Choroid plexus epithelial cell (primary cell): ENCODE measurements around the gene NEURL2.
"Not testable (repeated sequence)": the region's sequence is repeated elsewhere in the genome, so short reads cannot be mapped to it uniquely, and the experiment has no call there.

Experiments used
- DNase-seq: peaks from one replicate; pipeline ENCODE4 v3.0.0-alpha.2; 2010; ENCODE audit warnings: low read depth
- H3K4me3 ChIP-seq: 2 replicates; pipeline ENCODE4 v1.5.1; 2011; ENCODE audit warnings: low read depth, mild to moderate bottlenecking, control low read depth, low read length, moderate library complexity
- TF ChIP-seq, protein P1 (sequence below): conservative IDR thresholded peaks from 2 replicates; pipeline ENCODE4 v1.5.1; 2011; ENCODE audit warnings: low read depth, mild to moderate bottlenecking, control low read depth, inconsistent platforms, low read length, moderate library complexity

Gene NEURL2

DNA sequence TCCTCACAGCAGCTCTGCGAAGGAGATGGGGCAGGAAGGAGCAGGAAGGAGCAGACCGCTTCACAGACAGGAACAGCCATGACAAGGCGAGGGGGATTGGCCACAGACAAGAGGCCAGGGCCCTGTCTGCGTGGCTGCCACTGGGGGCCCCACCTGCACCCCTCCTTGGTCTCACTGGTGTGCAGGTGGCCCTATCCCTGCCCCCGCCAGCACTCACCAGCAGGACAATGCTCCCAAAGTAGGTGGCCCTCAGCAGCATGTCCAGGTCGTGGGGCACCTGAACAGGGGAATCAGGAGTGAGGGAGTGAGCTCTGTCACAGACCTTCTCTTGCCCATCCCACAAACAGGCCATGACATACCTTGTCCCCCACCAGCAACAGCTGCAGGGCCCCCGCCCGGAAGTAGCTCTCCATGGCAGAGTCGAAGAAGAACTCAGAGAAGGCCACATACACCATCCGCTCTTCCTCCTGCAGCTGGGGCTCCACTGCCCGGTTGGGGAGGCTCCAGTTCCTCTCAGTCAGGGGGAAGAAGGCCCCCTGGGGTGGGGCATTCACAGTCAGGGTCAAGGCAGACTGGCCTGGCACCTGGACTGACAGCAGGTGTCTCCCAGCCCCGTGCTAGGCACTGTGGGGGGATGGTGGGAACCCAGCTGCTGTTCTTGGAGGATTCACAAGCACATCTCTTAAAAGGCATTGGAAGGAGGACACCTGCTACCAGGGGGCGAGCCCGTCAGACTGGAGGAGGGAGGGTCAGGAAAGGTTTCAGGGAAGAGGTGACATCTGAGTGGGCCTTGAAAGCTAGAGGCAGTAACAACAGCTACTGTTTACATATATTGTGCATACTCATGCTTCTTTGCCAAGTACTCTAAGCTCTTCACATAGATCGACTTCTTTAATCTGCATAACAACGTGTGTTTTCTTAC lies 13.8 kb upstream of the NEURL2 start:
- TF ChIP-seq, protein P1, sequence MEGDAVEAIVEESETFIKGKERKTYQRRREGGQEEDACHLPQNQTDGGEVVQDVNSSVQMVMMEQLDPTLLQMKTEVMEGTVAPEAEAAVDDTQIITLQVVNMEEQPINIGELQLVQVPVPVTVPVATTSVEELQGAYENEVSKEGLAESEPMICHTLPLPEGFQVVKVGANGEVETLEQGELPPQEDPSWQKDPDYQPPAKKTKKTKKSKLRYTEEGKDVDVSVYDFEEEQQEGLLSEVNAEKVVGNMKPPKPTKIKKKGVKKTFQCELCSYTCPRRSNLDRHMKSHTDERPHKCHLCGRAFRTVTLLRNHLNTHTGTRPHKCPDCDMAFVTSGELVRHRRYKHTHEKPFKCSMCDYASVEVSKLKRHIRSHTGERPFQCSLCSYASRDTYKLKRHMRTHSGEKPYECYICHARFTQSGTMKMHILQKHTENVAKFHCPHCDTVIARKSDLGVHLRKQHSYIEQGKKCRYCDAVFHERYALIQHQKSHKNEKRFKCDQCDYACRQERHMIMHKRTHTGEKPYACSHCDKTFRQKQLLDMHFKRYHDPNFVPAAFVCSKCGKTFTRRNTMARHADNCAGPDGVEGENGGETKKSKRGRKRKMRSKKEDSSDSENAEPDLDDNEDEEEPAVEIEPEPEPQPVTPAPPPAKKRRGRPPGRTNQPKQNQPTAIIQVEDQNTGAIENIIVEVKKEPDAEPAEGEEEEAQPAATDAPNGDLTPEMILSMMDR = no peak
- H3K4me3 ChIP-seq = no peak overlapping the region
- no peak for DNase-seq

DNA sequence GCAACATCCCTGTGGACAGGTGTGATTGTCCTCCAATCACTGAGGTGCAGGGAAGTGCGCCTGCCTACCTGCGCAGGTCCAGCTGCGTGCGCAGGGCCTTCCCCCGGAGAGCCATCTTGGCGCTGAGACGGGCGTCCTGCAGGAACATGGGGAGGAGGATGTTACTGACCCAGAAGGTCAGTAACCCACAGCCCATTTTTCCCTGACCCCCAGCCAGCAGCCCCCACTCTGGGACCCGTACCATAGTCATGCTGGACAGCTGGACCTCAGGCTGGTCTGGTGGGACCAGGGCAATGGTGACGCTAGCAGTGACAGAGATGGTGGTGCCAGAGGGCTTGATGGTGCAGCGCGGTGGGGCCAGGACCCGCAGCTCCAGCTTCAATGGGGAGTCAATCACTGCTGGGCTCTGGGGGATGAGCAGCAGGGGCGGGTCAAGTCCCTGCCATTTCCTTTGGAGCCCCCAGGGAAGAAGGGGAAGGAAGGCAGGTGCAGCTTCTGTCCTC lies 11.2 kb upstream of the NEURL2 start:
- H3K4me3 ChIP-seq = no peak overlapping the region
- TF ChIP-seq, protein P1 = no peak
- no peak for DNase-seq

DNA sequence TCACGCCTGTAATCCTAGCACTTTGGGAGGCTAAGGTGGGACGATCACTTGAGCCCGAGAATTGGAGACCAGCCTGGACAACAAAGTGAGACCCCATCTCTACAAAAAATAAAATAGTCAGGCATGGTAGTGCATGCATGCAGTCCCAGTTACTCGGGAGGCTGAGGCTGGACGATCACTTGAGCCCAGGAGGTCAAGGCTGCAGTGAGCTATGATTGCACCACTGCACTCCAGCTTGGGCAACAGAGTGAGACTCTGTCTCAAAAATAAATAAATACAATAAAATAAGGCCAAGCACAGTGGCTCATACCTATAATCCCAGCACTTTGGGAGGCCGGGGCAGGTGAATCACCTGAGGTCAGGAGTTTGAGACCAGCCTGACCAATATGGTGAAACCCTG lies 10.3 kb upstream of the NEURL2 start:
- DNase-seq, H3K4me3 ChIP-seq: not testable (repeated sequence)

DNA sequence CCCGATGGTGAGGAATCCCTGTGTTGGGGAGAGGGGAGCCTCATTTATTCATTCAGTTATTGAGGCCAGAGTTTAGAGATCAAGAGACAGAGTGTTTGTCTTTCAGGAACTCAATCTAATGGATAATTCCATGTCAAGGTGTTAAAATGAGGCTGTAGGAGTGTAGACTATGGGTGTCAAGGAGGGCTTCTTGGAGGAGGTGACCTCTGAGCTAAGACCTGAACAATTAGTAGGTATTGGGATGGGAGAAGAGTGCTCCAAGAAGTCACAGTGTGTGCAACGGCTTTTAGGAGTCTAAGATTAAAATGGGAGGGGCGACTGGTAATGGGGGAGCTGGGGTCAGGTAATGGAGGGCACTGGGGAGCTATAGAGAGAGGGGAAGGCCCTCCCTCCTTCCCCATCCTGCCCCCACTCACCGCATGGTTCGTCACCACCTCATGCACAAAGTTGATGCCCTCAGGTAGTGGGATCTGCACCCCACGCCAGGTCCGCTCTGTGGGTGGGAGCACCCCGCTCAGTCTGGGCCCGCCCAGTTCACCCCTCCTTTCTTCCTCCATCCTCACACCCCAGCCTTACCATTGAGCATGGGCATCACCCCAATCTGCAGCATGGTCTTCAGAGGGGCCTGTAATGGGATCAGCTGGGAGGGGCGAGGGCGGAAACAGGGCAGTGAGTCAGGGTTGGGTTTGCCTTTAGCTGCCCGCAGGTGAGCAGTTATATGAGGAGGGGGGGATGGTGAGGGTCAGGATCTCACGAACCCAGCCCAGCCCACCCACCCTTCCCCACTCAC lies 8.2 kb upstream of the NEURL2 start:
- TF ChIP-seq, protein P1 = no peak
- H3K4me3 ChIP-seq = no peak overlapping the region
- DNase-seq = no peak

DNA sequence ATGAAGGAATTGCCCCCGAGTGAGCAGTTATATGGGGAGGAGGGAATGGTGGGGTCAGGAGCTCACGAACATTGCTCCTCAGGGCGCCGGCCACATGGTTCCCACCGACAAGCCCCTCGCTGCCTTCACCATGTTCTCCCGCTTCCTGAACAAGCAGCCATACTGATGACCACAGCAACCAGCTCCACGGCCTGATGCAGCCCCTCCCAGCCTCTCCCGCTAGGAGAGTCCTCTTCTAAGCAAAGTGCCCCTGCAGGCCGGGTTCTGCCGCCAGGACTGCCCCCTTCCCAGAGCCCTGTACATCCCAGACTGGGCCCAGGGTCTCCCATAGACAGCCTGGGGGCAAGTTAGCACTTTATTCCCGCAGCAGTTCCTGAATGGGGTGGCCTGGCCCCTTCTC lies 7.3 kb upstream of the NEURL2 start:
- H3K4me3 ChIP-seq = no peak overlapping the region
- TF ChIP-seq, protein P1 = no peak
- DNase-seq = no peak

DNA sequence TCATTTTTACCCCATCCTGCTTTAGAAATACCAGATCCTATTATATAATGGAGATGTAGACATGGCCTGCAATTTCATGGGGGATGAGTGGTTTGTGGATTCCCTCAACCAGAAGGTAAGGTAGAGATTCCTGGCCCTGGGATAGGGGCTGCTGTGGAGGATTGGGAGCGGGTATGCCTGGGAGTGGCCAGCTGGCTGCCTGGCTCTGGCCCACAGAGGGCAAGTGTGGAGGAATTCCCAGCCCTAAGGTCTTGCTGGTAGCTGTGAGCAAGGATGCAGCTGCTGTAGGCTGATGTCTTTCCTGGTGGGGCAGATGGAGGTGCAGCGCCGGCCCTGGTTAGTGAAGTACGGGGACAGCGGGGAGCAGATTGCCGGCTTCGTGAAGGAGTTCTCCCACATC lies 6.7 kb upstream of the NEURL2 start:
- TF ChIP-seq, protein P1 = no peak
- DNase-seq = no peak
- no peak overlapping the region for H3K4me3 ChIP-seq

DNA sequence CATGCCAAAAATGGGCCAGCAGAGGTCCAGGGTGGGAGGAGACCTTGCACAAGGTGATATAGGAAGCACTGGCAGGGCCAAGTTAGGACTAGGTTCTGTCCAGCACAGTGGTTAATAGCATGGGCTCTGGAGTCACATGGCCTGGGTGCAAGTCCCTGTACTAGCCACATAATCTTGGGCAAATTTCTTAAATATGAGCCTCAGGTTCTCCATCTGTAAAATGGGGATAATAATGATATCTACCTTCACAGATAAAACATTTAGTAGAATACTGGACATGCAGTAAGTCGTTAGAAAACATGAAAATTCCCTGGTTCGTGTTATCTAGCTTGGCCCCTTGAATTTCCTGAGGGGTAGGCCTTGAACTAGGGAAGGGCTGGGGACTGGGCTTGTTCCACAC lies 6.3 kb upstream of the NEURL2 start:
- DNase-seq = no peak
- TF ChIP-seq, protein P1 = no peak
- no peak overlapping the region for H3K4me3 ChIP-seq
